GM21367 (cell line): ENCODE data around the gene TBCD.

Experiments used
- ATAC-seq: cut with Tn5 transposase; IDR thresholded peaks from one replicate; pipeline ENCODE4 v1.9.1; 2021; ENCODE audit not compliant: unreplicated experiment

Gene TBCD

GRCh38 chr17:82882715-82883418 is 131.0 kb downstream of the TBCD start:
- no peak for ATAC-seq

DNA sequence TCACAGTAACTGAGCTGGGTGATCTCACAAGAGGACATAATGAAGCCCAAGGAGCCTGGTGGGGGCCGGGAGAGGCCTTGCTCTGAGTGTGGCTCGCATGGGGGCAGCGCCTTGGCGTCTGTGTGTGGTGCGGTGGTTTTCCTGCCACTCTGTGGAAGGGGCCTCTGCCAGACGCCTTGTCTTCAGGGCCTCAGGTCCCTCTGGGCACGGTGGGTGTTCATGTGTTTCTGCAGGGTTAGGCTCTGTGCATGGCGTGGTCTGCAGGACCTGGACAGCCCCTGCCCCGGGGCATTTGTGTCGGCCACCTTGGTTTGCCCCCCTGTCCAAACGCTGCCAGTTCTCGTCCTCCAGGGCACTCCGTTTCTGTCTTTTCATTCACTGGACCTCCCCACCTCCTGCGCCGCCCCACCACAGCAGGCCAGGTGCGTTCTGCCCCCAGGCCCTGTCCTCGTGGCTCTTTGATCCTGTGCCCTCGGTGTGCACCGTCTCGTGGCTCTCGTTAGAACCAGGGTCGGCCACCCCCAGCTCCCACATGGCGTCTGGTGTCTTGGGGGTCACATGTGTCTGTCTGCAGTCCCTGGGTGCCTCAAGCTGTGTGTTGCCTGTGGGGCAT is 131.7 kb downstream of the TBCD start:
- no peak for ATAC-seq

- no peak for ATAC-seq
Observed at GRCh38 chr17:82884341-82884969, 132.6 kb downstream of the TBCD start.

GRCh38 chr17:82884970-82885353 is 133.1 kb downstream of the TBCD start:
- no peak for ATAC-seq

- ATAC-seq: no peak
Observed at GRCh38 chr17:82887255-82888164, 135.6 kb downstream of the TBCD start.

- ATAC-seq: no peak
Observed at GRCh38 chr17:82888583-82889495, 137.0 kb downstream of the TBCD start.

- ATAC-seq: no peak
Observed at GRCh38 chr17:82889496-82890338, 137.9 kb downstream of the TBCD start.

DNA sequence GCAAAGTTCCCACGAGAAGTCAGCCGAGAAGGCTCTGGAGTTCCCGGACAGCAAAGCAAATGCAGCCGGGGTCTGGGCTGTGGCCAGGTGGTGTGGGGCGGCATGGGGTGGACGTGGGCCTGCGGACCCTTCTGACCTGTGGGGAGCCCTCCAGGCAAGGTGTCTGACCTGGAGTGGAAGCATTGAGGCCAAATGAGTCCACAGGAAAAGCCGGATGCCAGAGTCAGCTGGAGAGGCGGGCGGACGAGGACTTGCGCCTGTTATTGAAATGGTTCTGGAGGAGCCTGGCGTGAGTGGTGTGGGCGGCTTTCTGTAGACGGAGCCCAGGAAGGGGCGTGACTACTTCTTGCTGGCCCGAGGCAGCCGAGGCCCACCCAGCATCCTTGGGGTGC is 138.5 kb downstream of the TBCD start:
- no peak for ATAC-seq

GRCh38 chr17:82890926-82891678 is 139.2 kb downstream of the TBCD start:
- ATAC-seq: no peak

- ATAC-seq: no peak
Observed at GRCh38 chr17:82891911-82892310, 140.0 kb downstream of the TBCD start.

DNA sequence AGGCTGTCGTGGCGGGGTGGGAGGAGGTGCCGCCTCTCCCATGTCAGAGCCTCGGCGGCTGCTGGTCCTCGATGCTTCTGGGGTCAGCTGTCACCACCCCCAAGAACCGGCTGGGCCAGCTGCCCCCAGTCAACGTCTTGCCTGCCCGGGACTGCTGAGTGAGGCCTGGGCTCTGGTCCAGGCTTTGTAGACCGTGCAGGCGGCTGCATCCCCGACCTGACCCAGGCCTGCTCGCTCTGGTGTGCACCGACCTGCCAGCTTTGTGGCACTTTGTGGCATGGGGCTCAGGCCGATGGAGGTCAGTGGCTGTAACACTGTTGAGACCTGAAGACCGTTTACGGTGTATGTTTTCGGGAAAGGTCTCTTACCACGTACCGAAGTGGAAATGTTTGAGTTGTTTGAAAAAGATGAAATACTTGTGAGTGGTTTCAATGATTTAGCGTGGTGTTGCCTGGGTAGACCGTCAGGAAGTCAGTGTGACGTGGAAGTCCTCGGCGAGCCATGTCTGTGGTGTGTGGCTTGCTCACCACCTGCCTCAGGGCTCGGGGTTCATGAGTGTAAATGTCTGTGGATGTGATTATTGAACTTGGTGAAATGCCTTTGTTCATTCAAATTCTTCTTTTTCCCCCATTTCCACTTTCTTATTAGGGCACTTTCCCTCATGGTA is 141.2 kb downstream of the TBCD start:
- ATAC-seq: no peak

DNA sequence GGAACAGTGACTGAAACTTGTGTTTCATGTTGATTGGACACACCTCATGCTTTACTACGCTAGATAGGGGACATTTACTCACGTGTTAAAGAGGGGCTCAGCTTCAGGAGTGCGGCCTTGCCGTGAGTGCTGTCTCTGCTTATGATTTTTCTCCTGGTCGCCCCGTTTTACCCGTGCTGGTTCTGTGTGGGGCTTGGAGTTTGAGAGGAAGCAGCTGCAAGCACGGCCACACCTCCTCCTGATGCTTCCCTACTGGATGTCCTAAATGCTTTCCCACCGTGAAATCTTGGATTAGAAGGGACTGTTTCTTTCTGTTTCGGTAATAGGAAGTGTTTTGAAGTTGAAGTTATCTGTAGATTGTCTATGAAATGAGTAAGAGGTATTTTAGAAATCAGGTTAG is 141.9 kb downstream of the TBCD start:
- ATAC-seq: no peak

GRCh38 chr17:82894389-82894788 is 142.5 kb downstream of the TBCD start:
- ATAC-seq: no peak

- ATAC-seq: no peak
Observed at GRCh38 chr17:82895087-82895486, 143.2 kb downstream of the TBCD start.

DNA sequence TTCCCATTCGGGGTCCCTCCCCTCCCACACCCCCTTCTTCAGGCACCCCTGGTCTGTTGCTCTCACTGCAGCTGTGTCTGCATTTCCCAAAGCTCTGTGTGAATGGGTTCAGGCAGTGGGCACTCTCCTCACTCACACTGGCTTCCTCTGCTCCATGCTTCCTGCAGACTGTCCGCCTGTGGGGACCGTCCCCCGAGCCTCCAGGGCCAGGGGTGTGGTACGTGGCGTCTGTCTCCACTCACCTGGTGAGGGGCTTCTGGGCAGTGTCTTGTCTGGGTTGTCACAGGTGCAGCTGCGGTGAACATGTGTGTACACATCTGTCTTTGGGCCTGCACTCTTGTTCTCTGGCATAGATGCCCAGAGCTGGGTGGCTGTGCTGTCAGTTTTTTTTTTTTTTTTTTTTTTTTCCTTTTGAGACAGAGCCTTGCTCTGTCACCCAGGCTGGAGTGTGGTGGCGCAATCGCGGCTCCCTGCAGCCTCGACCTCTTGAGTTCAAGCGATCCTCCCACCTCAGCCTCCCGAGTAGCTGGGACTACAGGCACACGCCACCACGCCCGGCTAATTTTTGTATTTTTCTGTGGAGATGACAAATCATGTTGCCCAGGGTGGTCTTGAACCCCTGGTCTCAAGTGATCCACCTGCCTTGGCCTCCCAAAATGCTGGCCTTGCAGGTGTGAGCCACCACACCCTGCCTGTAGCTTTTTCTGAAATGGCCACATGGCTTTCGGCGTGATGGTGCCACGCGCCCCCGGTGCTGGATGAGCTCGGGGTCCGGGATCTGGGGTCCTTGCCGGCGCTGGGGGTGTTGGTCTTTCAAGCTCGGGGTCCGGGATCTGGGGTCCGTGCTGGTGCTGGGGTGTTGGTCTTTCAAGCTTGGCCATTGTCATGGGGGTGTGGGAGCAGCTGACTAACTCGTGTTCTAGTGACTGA is 144.5 kb downstream of the TBCD start:
- ATAC-seq: no peak

GRCh38 chr17:82897514-82898249 is 145.8 kb downstream of the TBCD start:
- ATAC-seq: no peak
